ENCODE data around the gene ZHX3.

DNA sequence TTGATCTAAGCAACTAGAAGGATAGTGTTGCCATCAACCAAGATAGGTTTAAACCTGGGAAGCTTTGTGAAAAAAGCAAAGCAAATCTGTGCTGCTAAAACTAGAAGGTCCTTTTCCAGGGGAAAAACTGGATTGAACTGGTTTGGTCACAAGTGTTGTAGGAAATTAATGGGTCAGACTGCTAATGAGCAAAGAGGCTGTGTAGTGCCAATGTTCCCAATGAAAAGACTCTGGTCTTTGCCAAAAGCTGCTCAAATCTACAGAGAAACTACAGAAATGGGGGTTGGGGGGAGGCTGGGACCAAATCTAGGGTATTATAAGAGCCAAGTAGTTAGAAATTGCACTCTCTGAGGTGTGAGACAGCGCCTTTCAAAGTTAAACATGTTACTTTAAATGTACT is 95.2 kb downstream of the ZHX3 start:
- TF ChIP-seq, protein P1, sequence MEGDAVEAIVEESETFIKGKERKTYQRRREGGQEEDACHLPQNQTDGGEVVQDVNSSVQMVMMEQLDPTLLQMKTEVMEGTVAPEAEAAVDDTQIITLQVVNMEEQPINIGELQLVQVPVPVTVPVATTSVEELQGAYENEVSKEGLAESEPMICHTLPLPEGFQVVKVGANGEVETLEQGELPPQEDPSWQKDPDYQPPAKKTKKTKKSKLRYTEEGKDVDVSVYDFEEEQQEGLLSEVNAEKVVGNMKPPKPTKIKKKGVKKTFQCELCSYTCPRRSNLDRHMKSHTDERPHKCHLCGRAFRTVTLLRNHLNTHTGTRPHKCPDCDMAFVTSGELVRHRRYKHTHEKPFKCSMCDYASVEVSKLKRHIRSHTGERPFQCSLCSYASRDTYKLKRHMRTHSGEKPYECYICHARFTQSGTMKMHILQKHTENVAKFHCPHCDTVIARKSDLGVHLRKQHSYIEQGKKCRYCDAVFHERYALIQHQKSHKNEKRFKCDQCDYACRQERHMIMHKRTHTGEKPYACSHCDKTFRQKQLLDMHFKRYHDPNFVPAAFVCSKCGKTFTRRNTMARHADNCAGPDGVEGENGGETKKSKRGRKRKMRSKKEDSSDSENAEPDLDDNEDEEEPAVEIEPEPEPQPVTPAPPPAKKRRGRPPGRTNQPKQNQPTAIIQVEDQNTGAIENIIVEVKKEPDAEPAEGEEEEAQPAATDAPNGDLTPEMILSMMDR (IDR thresholded peaks at IDR 0.05; ENCODE audit: low read depth, low read length, missing input control): no peak
- no peak for TF ChIP-seq SP1 (IDR thresholded peaks at IDR 0.05)
- no peak for TF ChIP-seq RAD21 (IDR thresholded peaks at IDR 0.05)
- TF ChIP-seq REST (IDR thresholded peaks at IDR 0.05): no peak

All from liver (tissue), 3 donors.